Uterus (tissue), 4 donors: ENCODE data around the gene SLCO1A2. TPM values are rescaled to one million over a fixed set of nuclear protein-coding genes. Genes with fewer than 3 reads are reported as not detected.

Source experiments
- DNase-seq, 2 donors: peaks; one replicate each; pipeline ENCODE4 v3.0.0-alpha.2; 2019 to 2020
- H3K27ac ChIP-seq, 2 donors: fragments of 200-600 bp; sonication (generic); 1 replicate in 1 of 2; 2 replicates in 1 of 2; pipeline ENCODE4 v1.5.1; 2016 to 2018
- H3K27me3 ChIP-seq, 2 donors: fragments of 200-600 bp; sonication (generic); one replicate each; pipeline ENCODE4 v1.5.1; 2018 to 2019; ENCODE audit warnings: control low read depth in 1 of 2
- H3K36me3 ChIP-seq, 2 donors: fragments of 200-600 bp; sonication (generic); one replicate each; pipeline ENCODE4 v1.5.1; 2019; ENCODE audit warnings: control low read depth in 1 of 2
- H3K4me1 ChIP-seq, 2 donors: fragments of 200-600 bp; sonication (generic); one replicate each; pipeline ENCODE4 v1.5.1; 2018 to 2019; ENCODE audit warnings: control low read depth in 1 of 2
- H3K4me3 ChIP-seq, 2 donors: fragments of 200-600 bp; sonication (generic); 1 replicate in 1 of 2; 2 replicates in 1 of 2; pipeline ENCODE4 v1.5.1; 2018 to 2019; ENCODE audit warnings: mild to moderate bottlenecking in 1 of 2
- H3K9me3 ChIP-seq, 2 donors: fragments of 200-600 bp; sonication (generic); one replicate each; pipeline ENCODE4 v1.5.1; 2019; ENCODE audit warnings: control low read depth in 1 of 2
- CTCF ChIP-seq, 4 experiments: fragments of 200-600 bp in 2 of 4; fragments of 450-650 bp in 2 of 4; sonication (generic) in 2 of 4; IDR thresholded peaks; one replicate each; pipeline ENCODE4 v1.5.1; 2016 to 2019; ENCODE audit warnings: antibody characterized with exemption in 4 of 4, mild to moderate bottlenecking in 2 of 4, moderate library complexity in 1 of 4
- POLR2A ChIP-seq, 2 donors: fragments of 450-650 bp; IDR thresholded peaks; one replicate each; pipeline ENCODE4 v1.6.1; 2016; ENCODE audit warnings: antibody characterized with exemption in 2 of 2, mild to moderate bottlenecking in 1 of 2, moderate library complexity in 1 of 2
- intact Hi-C: fragments of 100-400 bp; cut with DNase I; formaldehyde crosslinking; loops from one replicate; pipeline ENCODE4 v1.15.1; 2023; ENCODE audit warnings: low total_unique reads
- total RNA-seq, 4 donors: library from RNA; depleted of rRNA in 3 of 4; stranded (reverse); fragments of >200 nt in 3 of 4; gene quantifications; one replicate each; pipeline versions ENCODE4 v1.1.0 to v1.2.4, GENCODE V29; 2014 to 2023
- donor health status: DM: yes; HTN: yes; CAD: no.

The SLCO1A2 gene
- total RNA-seq, 4 donors from 2014 or later, result not detected

GRCh38 chr12:21330682-21331253 lies 3.9 kb downstream of the SLCO1A2 start:
- Histone ChIP-seq H3K9me3 (no peaks in the 10 kb centered on the region), H3K4me3 (no peak overlapping the region), H3K27ac (no peak overlapping the region), H3K36me3 (no peaks in the 10 kb centered on the region), H3K27me3 (no peaks in the 10 kb centered on the region), H3K4me1 (no peaks in the 10 kb centered on the region)
- DNase-seq, result no peak
- TF ChIP-seq POLR2A (IDR thresholded peaks at IDR 0.05) (no peak), CTCF (IDR thresholded peaks at IDR 0.05) (no peak)
- intact Hi-C loops, result no loop called here

GRCh38 chr12:21328578-21328977 lies 6.1 kb downstream of the SLCO1A2 start:
- H3K9me3 ChIP-seq, result no peaks in the 10 kb centered on the region
- no peak for DNase-seq
- no peak for TF ChIP-seq CTCF (IDR thresholded peaks at IDR 0.05)
- no peak for TF ChIP-seq POLR2A (IDR thresholded peaks at IDR 0.05)
- no peaks in the 10 kb centered on the region for H3K36me3 ChIP-seq
- H3K4me1 ChIP-seq, result no peaks in the 10 kb centered on the region
- H3K4me3 ChIP-seq, result no peak overlapping the region
- intact Hi-C loops, result no loop called here
- H3K27me3 ChIP-seq, result no peaks in the 10 kb centered on the region
- H3K27ac ChIP-seq, result no peak overlapping the region

- no peaks in the 10 kb centered on the region for H3K4me1 ChIP-seq
- no peak overlapping the region for H3K27ac ChIP-seq
- H3K4me3 ChIP-seq, result no peak overlapping the region
- H3K36me3 ChIP-seq, result no peaks in the 10 kb centered on the region
- H3K27me3 ChIP-seq, result no peaks in the 10 kb centered on the region
- TF ChIP-seq POLR2A (IDR thresholded peaks at IDR 0.05), result no peak
- no peak for TF ChIP-seq CTCF (IDR thresholded peaks at IDR 0.05)
- no peak for DNase-seq
- no peaks in the 10 kb centered on the region for H3K9me3 ChIP-seq
- intact Hi-C loops, result no loop called here
Measured at GRCh38 chr12:21324551-21324950, 10.2 kb downstream of the SLCO1A2 start.

- Histone ChIP-seq H3K9me3 (no peaks in the 10 kb centered on the region), H3K27ac (no peak overlapping the region), H3K27me3 (no peaks in the 10 kb centered on the region), H3K4me1 (no peaks in the 10 kb centered on the region), H3K4me3 (no peak overlapping the region), H3K36me3 (no peaks in the 10 kb centered on the region)
- TF ChIP-seq POLR2A (IDR thresholded peaks at IDR 0.05) (no peak), CTCF (IDR thresholded peaks at IDR 0.05) (no peak)
- no peak for DNase-seq
- intact Hi-C loops, result no loop called here
Measured at GRCh38 chr12:21323736-21324135, 11.0 kb downstream of the SLCO1A2 start.

- TF ChIP-seq POLR2A (IDR thresholded peaks at IDR 0.05), result no peak
- TF ChIP-seq CTCF (IDR thresholded peaks at IDR 0.05), result no peak
- no peak overlapping the region for H3K27ac ChIP-seq
- no peak overlapping the region for H3K4me3 ChIP-seq
- H3K9me3 ChIP-seq, result no peaks in the 10 kb centered on the region
- H3K4me1 ChIP-seq, result no peaks in the 10 kb centered on the region
- intact Hi-C loops, result no loop called here
- no peak for DNase-seq
- no peaks in the 10 kb centered on the region for H3K27me3 ChIP-seq
- H3K36me3 ChIP-seq, result no peaks in the 10 kb centered on the region
Measured at GRCh38 chr12:21308785-21309184, 25.9 kb downstream of the SLCO1A2 start.
